Neural cell (in vitro differentiated cells): ENCODE data around the gene MIF.

ENCODE experiments used
- CTCF ChIP-seq: fragments of 450-650 bp; IDR thresholded peaks from 2 replicates; pipeline ENCODE4 v1.5.1; 2014; ENCODE audit warnings: antibody characterized with exemption, mild to moderate bottlenecking, moderate library complexity; ENCODE audit not compliant: poor library complexity, severe bottlenecking
- EP300 ChIP-seq: fragments of 450-650 bp; conservative IDR thresholded peaks from 2 replicates; pipeline ENCODE4 v1.6.1; 2014; ENCODE audit warnings: antibody characterized with exemption, mild to moderate bottlenecking, moderate library complexity; ENCODE audit not compliant: poor library complexity, severe bottlenecking
- EZH2 ChIP-seq: fragments of 200-600, 300-800 bp; shearing (Covaris generic), sonication (generic); IDR thresholded peaks from 2 replicates; pipeline ENCODE4 v1.6.1; 2014; ENCODE audit warnings: antibody characterized with exemption, low read length, borderline replicate concordance, mild to moderate bottlenecking; ENCODE audit not compliant: insufficient read depth, poor library complexity, severe bottlenecking
- POLR2AphosphoS5 ChIP-seq: IDR thresholded peaks from 2 replicates; pipeline ENCODE4 v1.6.1; 2012
- SMC3 ChIP-seq: fragments of 450-650 bp; conservative IDR thresholded peaks from 2 replicates; pipeline ENCODE4 v1.6.1; 2014; ENCODE audit warnings: antibody characterized with exemption, mild to moderate bottlenecking, moderate library complexity; ENCODE audit not compliant: poor library complexity
- TAF1 ChIP-seq: IDR thresholded peaks from 2 replicates; pipeline ENCODE4 v1.6.1; 2012; ENCODE audit warnings: low read depth

GRCh38 chr22:23915290-23915689 is 21.1 kb downstream of the MIF start:
- TF ChIP-seq POLR2AphosphoS5 (no peak), CTCF (no peak), TAF1 (no peak), EZH2 (no peak), EP300 (no peak), SMC3 (no peak)
